Bone marrow (tissue), 2 donors: ENCODE measurements around the gene LAMTOR1.

ENCODE experiments used
- DNase-seq, 2 donors: peaks; one replicate each; lab custom pipeline; 2025; lab: John Stamatoyannopoulos, UW

Gene LAMTOR1

GRCh38 chr11:72119198-72119597 lies 16.1 kb upstream of the LAMTOR1 start:
- DNase-seq: no peak

- DNase-seq: no peak
Observed at GRCh38 chr11:72116019-72116755, 13.1 kb upstream of the LAMTOR1 start.

- DNase-seq: no peak
Observed at GRCh38 chr11:72114570-72114969, 11.5 kb upstream of the LAMTOR1 start.

- no peak for DNase-seq
Observed at GRCh38 chr11:72112978-72113808, 10.1 kb upstream of the LAMTOR1 start.

GRCh38 chr11:72112143-72112977 lies 9.3 kb upstream of the LAMTOR1 start, which contains the start of gene ANAPC15:
ANAPC15 (minus strand) TSS chr11:72112695; CDS start chr11:72111276, 1,419 bp downstream.
- peak; percentile 91 to 97 for DNase-seq

GRCh38 chr11:72111300-72112142 lies 8.4 kb upstream of the LAMTOR1 start:
- DNase-seq: no peak

- no peak for DNase-seq
Observed at GRCh38 chr11:72105888-72106287, 2.8 kb upstream of the LAMTOR1 start, which contains the start of gene TOMT. TOMT (plus strand) TSS chr11:72105924; CDS start chr11:72105952, 28 bp downstream.

GRCh38 chr11:72103754-72104167 lies 664 bp upstream of the LAMTOR1 start:
- DNase-seq: no peak

- DNase-seq: no peak
Observed at GRCh38 chr11:72102631-72102945, 509 bp downstream of the LAMTOR1 start.

- no peak for DNase-seq
Observed at GRCh38 chr11:72102162-72102561, 935 bp downstream of the LAMTOR1 start.

- peak in 1 of 2 donors; percentile 98 for DNase-seq
Observed at GRCh38 chr11:72100462-72100861, 2.6 kb downstream of the LAMTOR1 start.

- no peak for DNase-seq
Observed at GRCh38 chr11:72100009-72100408, 3.1 kb downstream of the LAMTOR1 start.

- DNase-seq: no peak
Observed at GRCh38 chr11:72098741-72099140, 4.4 kb downstream of the LAMTOR1 start.

- DNase-seq: peak; percentile 28 to 79
Observed at GRCh38 chr11:72091292-72091691, 11.8 kb downstream of the LAMTOR1 start.

GRCh38 chr11:72088076-72088808 lies 14.9 kb downstream of the LAMTOR1 start:
- no peak for DNase-seq

GRCh38 chr11:72085621-72086351 lies 17.3 kb downstream of the LAMTOR1 start:
- DNase-seq: no peak

GRCh38 chr11:72084965-72085364 lies 18.1 kb downstream of the LAMTOR1 start:
- no peak for DNase-seq

- DNase-seq: no peak
Observed at GRCh38 chr11:72084076-72084475, 19.0 kb downstream of the LAMTOR1 start.

GRCh38 chr11:72083414-72083813 lies 19.7 kb downstream of the LAMTOR1 start:
- DNase-seq: no peak
